IMR-90 (cell line): ENCODE data around the gene DMXL1. TPM values are rescaled to one million over a fixed set of nuclear protein-coding genes. Genes with fewer than 3 reads are reported as not detected.

Source experiments
- ATAC-seq: fragments of 200-7000 bp; cut with Tn5 transposase; 2 replicates; pipeline ENCODE4 v1.9.1; 2020; ENCODE audit warnings: low read depth, mild to moderate bottlenecking, moderate library complexity
- BruUV-seq: library from RNA; stranded (reverse); fragments of 400-500 nt; replicated peaks from 2 replicates; lab custom pipeline; 2021; lab: Mats Ljungman, UMichigan
- CTCF ChIA-PET: fragments of 300-600 bp; formaldehyde crosslinking; extraction: SDS; loops from one replicate; lab custom pipeline; 2021; ENCODE audit warnings: antibody characterized with exemption; lab: Yijun Ruan, JAX
- POLR2A ChIA-PET: fragments of 300-600 bp; sonication (Branson Sonifier 250); formaldehyde crosslinking; loops from one replicate; lab custom pipeline; 2022; ENCODE audit warnings: antibody characterized with exemption; ENCODE audit not compliant: unreplicated experiment; lab: Charles Lee
- DNase-seq: peaks from one replicate; pipeline ENCODE4 v3.0.0; 2013
- H2AFZ ChIP-seq: replicated peaks from 2 replicates; pipeline ENCODE3; 2013; ENCODE audit warnings: low read length, mild to moderate bottlenecking; ENCODE audit not compliant: poor library complexity
- H2AK5ac ChIP-seq: 2 replicates; pipeline ENCODE4 v1.6.1; 2013; ENCODE audit warnings: low read depth, low read length, inconsistent platforms
- H2AK9ac ChIP-seq: replicated peaks from 2 replicates; pipeline ENCODE3; 2013; ENCODE audit warnings: mild to moderate bottlenecking, low read depth, low read length, moderate library complexity; ENCODE audit not compliant: poor library complexity
- H2BK120ac ChIP-seq: 2 replicates; pipeline ENCODE4 v1.6.1; 2013; ENCODE audit warnings: low read depth, low read length, inconsistent platforms
- H2BK15ac ChIP-seq: 3 replicates; pipeline ENCODE4 v1.6.1; 2013; ENCODE audit warnings: low read depth, low read length, inconsistent platforms
- H2BK20ac ChIP-seq: 2 replicates; pipeline ENCODE4 v1.6.1; 2013; ENCODE audit warnings: low read depth, mild to moderate bottlenecking, inconsistent platforms, low read length, moderate library complexity
- H2BK5ac ChIP-seq: 2 replicates; pipeline ENCODE4 v1.6.1; 2013; ENCODE audit warnings: mild to moderate bottlenecking, low read depth, low read length, inconsistent platforms; ENCODE audit not compliant: poor library complexity, severe bottlenecking
- H3K14ac ChIP-seq: replicated peaks from 2 replicates; pipeline ENCODE4 v1.6.1; 2013; ENCODE audit warnings: low read depth, low read length, inconsistent platforms
- H3K18ac ChIP-seq: 2 replicates; pipeline ENCODE4 v1.6.1; 2013; ENCODE audit warnings: low read depth, low read length, control low read depth
- H3K23ac ChIP-seq: 2 replicates; pipeline ENCODE4 v1.6.1; 2013; ENCODE audit warnings: low read depth, low read length, inconsistent platforms
- H3K27ac ChIP-seq: 2 replicates; pipeline ENCODE4 v1.5.1; 2013; ENCODE audit warnings: mild to moderate bottlenecking, control low read depth, low read length; ENCODE audit not compliant: insufficient read depth
- H3K27me3 ChIP-seq: 2 replicates; pipeline ENCODE4 v1.6.1; 2013; ENCODE audit warnings: low read length; ENCODE audit not compliant: control insufficient read depth, insufficient read depth
- H3K36me3 ChIP-seq: 2 replicates; pipeline ENCODE4 v1.6.1; 2013; ENCODE audit warnings: low read length, mixed read lengths; ENCODE audit not compliant: control insufficient read depth, insufficient read depth
- H3K4ac ChIP-seq: 2 replicates; pipeline ENCODE4 v1.6.1; 2013; ENCODE audit warnings: low read depth, low read length, inconsistent platforms
- H3K4me1 ChIP-seq: 2 replicates; pipeline ENCODE4 v1.6.1; 2013; ENCODE audit warnings: low read length, mixed read lengths; ENCODE audit not compliant: control insufficient read depth, insufficient read depth
- H3K4me2 ChIP-seq: 2 replicates; pipeline ENCODE4 v1.6.1; 2013; ENCODE audit warnings: low read depth, mild to moderate bottlenecking, control low read depth, low read length, moderate library complexity
- H3K4me3 ChIP-seq: 2 replicates; pipeline ENCODE4 v1.5.1; 2013; ENCODE audit warnings: low read depth, mild to moderate bottlenecking, control low read depth, low read length, moderate library complexity; ENCODE audit not compliant: insufficient read depth
- H3K56ac ChIP-seq: 2 replicates; pipeline ENCODE4 v1.6.1; 2013; ENCODE audit warnings: low read length, inconsistent platforms; ENCODE audit not compliant: insufficient read depth; ENCODE audit errors: extremely low read depth
- H3K79me1 ChIP-seq, 2 experiments: 2 replicates each; pipeline ENCODE4 v1.6.1; 2013; ENCODE audit warnings: low read length in 2 of 2, inconsistent platforms in 1 of 2, low read depth in 1 of 2
- H3K9ac ChIP-seq: 2 replicates; pipeline ENCODE4 v1.6.1; 2013; ENCODE audit warnings: low read depth, low read length, control low read depth
- H3K9me1 ChIP-seq: 2 replicates; pipeline ENCODE4 v1.6.1; 2013; ENCODE audit warnings: low read length, inconsistent platforms; ENCODE audit not compliant: insufficient read depth
- H3K9me3 ChIP-seq: 2 replicates; pipeline ENCODE4 v1.6.1; 2013; ENCODE audit warnings: low read length; ENCODE audit not compliant: control insufficient read depth, insufficient read depth
- H4K20me1 ChIP-seq: 2 replicates; pipeline ENCODE4 v1.6.1; 2013; ENCODE audit warnings: low read length, inconsistent platforms; ENCODE audit not compliant: insufficient read depth
- H4K5ac ChIP-seq: 2 replicates; pipeline ENCODE4 v1.6.1; 2013; ENCODE audit warnings: mild to moderate bottlenecking, low read depth, low read length, control low read depth
- H4K8ac ChIP-seq, 2 experiments: 2 replicates each; pipeline ENCODE4 v1.6.1; 2013; ENCODE audit warnings: low read depth in 2 of 2, low read length in 2 of 2, control low read depth in 1 of 2, inconsistent platforms in 1 of 2
- H4K91ac ChIP-seq: 2 replicates; pipeline ENCODE4 v1.6.1; 2013; ENCODE audit warnings: low read depth, low read length, inconsistent platforms; ENCODE audit not compliant: insufficient read depth
- ELK1 ChIP-seq: fragments of 150-350 bp; IDR thresholded peaks from 2 replicates; pipeline ENCODE4 v1.6.1; 2016; ENCODE audit warnings: low read depth, mild to moderate bottlenecking, low read length, moderate library complexity, borderline replicate concordance
- FOS ChIP-seq: fragments of 150-350 bp; IDR thresholded peaks from 2 replicates; pipeline ENCODE4 v1.6.1; 2016; ENCODE audit warnings: low read depth, low read length
- MAFK ChIP-seq: IDR thresholded peaks from 2 replicates; pipeline ENCODE4 v1.6.1; 2012; ENCODE audit warnings: low read depth, low read length, improper control_type of control experiment
- MAZ ChIP-seq: IDR thresholded peaks from 2 replicates; pipeline ENCODE4 v1.6.1; 2012; ENCODE audit warnings: low read depth, mild to moderate bottlenecking, low read length, improper control_type of control experiment, moderate library complexity, borderline replicate concordance
- RFX5 ChIP-seq: IDR thresholded peaks from 2 replicates; pipeline ENCODE4 v1.8.0; 2012; ENCODE audit warnings: low read depth, mild to moderate bottlenecking, low read length, moderate library complexity
- dilution Hi-C: fragments of 300-500 bp; cut with HindIII; formaldehyde crosslinking; loops from one replicate; pipeline ENCODE4 v1.14.3; 2018; ENCODE audit warnings: low sequenced_read_pairs; ENCODE audit not compliant: unreplicated experiment
- in situ Hi-C: fragments of 300-500 bp; cut with MboI; formaldehyde crosslinking; loops from 3 replicates; pipeline ENCODE4 v1.14.3; 2019; ENCODE audit warnings: low sequenced_read_pairs, inconsistent platforms, mixed read lengths
- intact Hi-C: fragments of 100-400 bp; cut with micrococcal nuclease; formaldehyde crosslinking; loops from 2 replicates; pipeline ENCODE4 v1.10.0; 2022
- polyA plus RNA-seq, 3 experiments: library from polyadenylated mRNA; depleted of rRNA; stranded (reverse); fragments of >200 nt; gene quantifications; 2 replicates each; pipeline ENCODE4 v1.2.3, GENCODE V29; 2012; ENCODE audit warnings: low replicate concordance in 1 of 3
- total RNA-seq: library from RNA; depleted of rRNA; stranded (reverse); fragments of >200 nt; gene quantifications from 2 replicates; pipeline ENCODE4 v1.2.3, GENCODE V29; 2012

Gene DMXL1
- total and polyA plus RNA-seq, 2 of the 4 experiments (the other 2 are of a cell fraction): 8.1 to 21.5 TPM

GRCh38 chr5:119118000-119118399 is 47.1 kb downstream of the DMXL1 start:
- H2AK9ac ChIP-seq: no peak overlapping the region
- no peak overlapping the region for H3K27ac ChIP-seq
- no peaks in the 10 kb centered on the region for H3K9me1 ChIP-seq
- POLR2A ChIA-PET: no interaction called here
- ATAC-seq (no peak), DNase-seq (no peak)
- H3K9ac ChIP-seq: no peak overlapping the region
- no peak overlapping the region for H2AFZ ChIP-seq
- in situ Hi-C loops: no loop called here
- H3K4me1 ChIP-seq: no peaks in the 10 kb centered on the region
- H2BK120ac ChIP-seq: no peak overlapping the region
- no peaks in the 10 kb centered on the region for H4K20me1 ChIP-seq
- peaks cover 12% of the 10 kb centered on the region for H3K36me3 ChIP-seq
- no peak overlapping the region for H2AK5ac ChIP-seq
- no peak overlapping the region for H2BK20ac ChIP-seq
- H4K5ac ChIP-seq: no peak overlapping the region
- H3K4me2 ChIP-seq: no peak overlapping the region
- TF ChIP-seq FOS (no peak), MAZ (no peak), MAFK (no peak), RFX5 (no peak), ELK1 (no peak)
- no peaks in the 10 kb centered on the region for H3K79me1 ChIP-seq
- H3K4me3 ChIP-seq: no peak overlapping the region
- no peak overlapping the region for H3K14ac ChIP-seq
- intact Hi-C loops: no loop called here
- H3K18ac ChIP-seq: no peak overlapping the region
- no peak overlapping the region for H3K56ac ChIP-seq
- no peak overlapping the region for H2BK15ac ChIP-seq
- no peak overlapping the region for H4K8ac ChIP-seq
- dilution Hi-C loops: no loop called here
- H4K91ac ChIP-seq: no peak overlapping the region
- H3K4ac ChIP-seq: no peak overlapping the region
- H3K23ac ChIP-seq: no peak overlapping the region
- H3K27me3 ChIP-seq: no peaks in the 10 kb centered on the region
- CTCF ChIA-PET: no interaction called here
- no peaks in the 10 kb centered on the region for H3K9me3 ChIP-seq
- no TSS peak for BruUV-seq
- H2BK5ac ChIP-seq: no peak overlapping the region
